Endothelial cell of umbilical vein (primary cell): Measurements from ENCODE around the gene IL10RB. TPM values are rescaled to one million over a fixed set of nuclear protein-coding genes. Genes with fewer than 3 reads are reported as not detected.

ENCODE experiments used
- BruUV-seq: library from RNA; stranded (reverse); fragments of 400-500 nt; replicated peaks from 2 replicates; lab custom pipeline; 2021; lab: Mats Ljungman, UMichigan
- CTCF ChIA-PET: fragments of 300-600, 350-600 bp; sonication (Branson Sonifier 250); formaldehyde crosslinking; loops from one replicate; lab custom pipeline; 2021; ENCODE audit warnings: antibody characterized with exemption, inconsistent platforms; lab: Charles Lee
- POLR2A ChIA-PET: fragments of 300-600, 350-600 bp; sonication (Branson Sonifier 250); formaldehyde crosslinking; loops from one replicate; lab custom pipeline; 2021; ENCODE audit warnings: antibody characterized with exemption, inconsistent platforms; lab: Charles Lee
- DNase-seq: peaks from one replicate; pipeline ENCODE4 v3.0.0-alpha.2; 2011; ENCODE audit warnings: low read depth, low spot score
- FAIRE-seq: peaks from 2 replicates; lab custom pipeline; 2011; peaks lifted over from hg19 to GRCh38; lab: Jason Lieb, UNC
- H2AFZ ChIP-seq: 2 replicates; pipeline ENCODE4 v1.6.0; 2012; ENCODE audit warnings: low read depth, low read length, control low read depth, inconsistent platforms
- H3K27ac ChIP-seq: 2 replicates; pipeline ENCODE4 v1.5.1; 2011; ENCODE audit warnings: low read depth, mild to moderate bottlenecking, control low read depth, low read length, moderate library complexity; ENCODE audit not compliant: insufficient read depth
- H3K27me3 ChIP-seq, 2 experiments: 2 replicates each; pipeline versions ENCODE4 v1.6.0 to v1.6.1; 2011; ENCODE audit warnings: low read length in 2 of 2, mixed read lengths in 1 of 2; ENCODE audit not compliant: control insufficient read depth in 2 of 2, insufficient read depth in 2 of 2
- H3K36me3 ChIP-seq, 2 experiments: 2 replicates in 1 of 2; 3 replicates in 1 of 2; pipeline ENCODE4 v1.5.1; 2011; ENCODE audit warnings: low read length in 2 of 2, mild to moderate bottlenecking in 1 of 2, moderate library complexity in 1 of 2; ENCODE audit not compliant: control insufficient read depth in 2 of 2, insufficient read depth in 2 of 2; ENCODE audit errors: extremely low read depth in 1 of 2
- H3K4me1 ChIP-seq: 3 replicates; pipeline ENCODE4 v1.5.1; 2011; ENCODE audit warnings: mild to moderate bottlenecking, low read length; ENCODE audit not compliant: control insufficient read depth, insufficient read depth; ENCODE audit errors: extremely low read depth
- H3K4me2 ChIP-seq: 2 replicates; pipeline ENCODE4 v1.6.1; 2011; ENCODE audit warnings: low read length, control low read depth, mixed read lengths; ENCODE audit not compliant: insufficient read depth
- H3K4me3 ChIP-seq, 3 experiments: fragments of 200-600 bp in 1 of 3; sonication (generic), shearing (Covaris generic) in 1 of 3; replicated peaks in 1 of 3; 2 replicates each; pipeline ENCODE4 v1.5.1; 2011 to 2016; ENCODE audit warnings: control low read depth in 3 of 3, low read length in 3 of 3, mild to moderate bottlenecking in 2 of 3, inconsistent platforms in 1 of 3, low read depth in 1 of 3, moderate library complexity in 1 of 3; ENCODE audit not compliant: insufficient read depth in 1 of 3
- H3K79me2 ChIP-seq: 2 replicates; pipeline ENCODE4 v1.6.0; 2012; ENCODE audit warnings: low read length, inconsistent platforms; ENCODE audit not compliant: control insufficient read depth, insufficient read depth
- H3K9ac ChIP-seq: replicated peaks from 2 replicates; pipeline ENCODE3; 2011; ENCODE audit warnings: low read length, control low read depth; ENCODE audit not compliant: insufficient read depth; ENCODE audit errors: extremely low read depth
- H3K9me1 ChIP-seq: replicated peaks from 3 replicates; pipeline ENCODE4 v1.6.0; 2011; ENCODE audit warnings: mild to moderate bottlenecking, low read length; ENCODE audit not compliant: control insufficient read depth, insufficient read depth; ENCODE audit errors: extremely low read depth
- H3K9me3 ChIP-seq: replicated peaks from 2 replicates; pipeline ENCODE4 v1.5.1; 2012; ENCODE audit warnings: low read length, inconsistent platforms; ENCODE audit not compliant: control insufficient read depth, insufficient read depth
- H4K20me1 ChIP-seq: replicated peaks from 2 replicates; pipeline ENCODE3; 2011; ENCODE audit warnings: mild to moderate bottlenecking, low read length; ENCODE audit not compliant: control insufficient read depth, insufficient read depth; ENCODE audit errors: extremely low read depth
- CTCF ChIP-seq, 2 donors: IDR thresholded peaks; 1 replicate in 1 of 2; 2 replicates in 1 of 2; pipeline ENCODE4 v1.5.1; 2011; ENCODE audit warnings: low read length in 2 of 2, mild to moderate bottlenecking in 2 of 2, moderate library complexity in 2 of 2, control low read depth in 1 of 2, inconsistent platforms in 1 of 2, low read depth in 1 of 2; ENCODE audit not compliant: insufficient read depth in 1 of 2; ENCODE audit errors: extremely low read depth in 1 of 2
- EZH2 ChIP-seq: IDR thresholded peaks from 2 replicates; pipeline ENCODE4 v1.6.1; 2012; ENCODE audit warnings: borderline replicate concordance, low read depth, mild to moderate bottlenecking, moderate library complexity, low read length, inconsistent platforms; ENCODE audit not compliant: severe bottlenecking
- FOS ChIP-seq: IDR thresholded peaks from 2 replicates; pipeline ENCODE4 v1.6.1; 2011; ENCODE audit warnings: mild to moderate bottlenecking, low read length, moderate library complexity, borderline replicate concordance; ENCODE audit not compliant: insufficient read depth
- GATA2 ChIP-seq: IDR thresholded peaks from 2 replicates; pipeline ENCODE4 v1.7.0; 2011; ENCODE audit warnings: low read depth, mild to moderate bottlenecking, moderate library complexity, mixed read lengths, low read length; ENCODE audit not compliant: insufficient read length, insufficient read depth
- JUN ChIP-seq: IDR thresholded peaks from 2 replicates; pipeline ENCODE4 v1.6.1; 2011; ENCODE audit warnings: borderline replicate concordance, low read depth; ENCODE audit not compliant: insufficient read length, insufficient read depth
- MAX ChIP-seq: IDR thresholded peaks from 2 replicates; pipeline ENCODE4 v1.6.1; 2011; ENCODE audit not compliant: insufficient read depth, insufficient read length
- MYC ChIP-seq: IDR thresholded peaks from one replicate; pipeline ENCODE4 v1.6.1; 2011; ENCODE audit warnings: mild to moderate bottlenecking, low read depth, low read length
- POLR2A ChIP-seq: IDR thresholded peaks from 2 replicates; pipeline ENCODE4 v1.6.1; 2012; ENCODE audit warnings: low read depth, mild to moderate bottlenecking, control low read depth, low read length
- POLR2AphosphoS5 ChIP-seq: IDR thresholded peaks from 2 replicates; pipeline ENCODE4 v1.6.1; 2012; ENCODE audit warnings: low read depth, mild to moderate bottlenecking, control low read depth, low read length, moderate library complexity; ENCODE audit not compliant: insufficient read depth
- dilution Hi-C: fragments of 300-500 bp; cut with MboI; formaldehyde crosslinking; loops from one replicate; pipeline ENCODE4 v1.15.0; 2019; ENCODE audit warnings: low sequenced_read_pairs; ENCODE audit not compliant: extremely low pct_ligation_motif_present
- intact Hi-C: fragments of 100-400 bp; cut with micrococcal nuclease; formaldehyde crosslinking; loops from one replicate; pipeline ENCODE4 v1.10.0; 2022
- polyA plus RNA-seq, 4 experiments: library from polyadenylated mRNA; depleted of rRNA in 3 of 4; stranded (reverse) in 3 of 4; unstranded in 1 of 4; fragments of >200 nt; gene quantifications; 2 replicates each; pipeline versions ENCODE4 v1.2.1 to v1.2.3, GENCODE V29; 2011 to 2012; ENCODE audit warnings: missing spikeins in 1 of 4
- total RNA-seq: library from RNA; stranded (reverse); gene quantifications from 2 replicates; pipeline ENCODE4 v1.2.3, GENCODE V29; 2021

Gene IL10RB
- total and polyA plus RNA-seq, 2 donors (not counting 3 experiments of a cell fraction or from before 2014, with no cell fraction given) = 21.9 to 31.4 TPM

DNA sequence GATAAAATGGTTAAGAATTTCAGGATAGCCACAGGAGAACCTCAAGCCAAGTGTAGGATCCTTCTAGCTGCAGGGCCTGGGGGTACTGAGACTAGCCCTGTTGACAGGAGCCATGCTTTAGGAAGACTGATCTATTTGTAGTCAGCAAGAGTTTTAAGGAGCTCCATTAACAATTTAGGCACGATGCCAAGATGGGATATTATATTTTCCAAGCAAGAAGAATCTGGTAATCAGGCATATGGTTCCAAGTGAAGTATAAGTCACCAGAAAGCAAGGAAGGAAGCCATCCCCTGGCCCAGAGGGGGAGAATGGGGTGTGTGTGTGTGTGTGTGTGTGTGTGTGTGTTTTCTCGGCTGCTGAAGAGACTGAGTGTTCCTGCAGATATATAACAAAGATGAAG, 29.4 kb upstream of the IL10RB start:
- no peak for FAIRE-seq
- no peaks in the 10 kb centered on the region for H3K9me3 ChIP-seq
- no TSS peak for BruUV-seq
- ChIA-PET POLR2A (no interaction called here), CTCF (interaction anchor here (0.8 kb wide), 1 partner anchor 23 kb away, joined by 3 read pairs; no protein-coding TSS in a partner anchor)
- H3K79me2 ChIP-seq = peaks cover 42% of the 10 kb centered on the region
- no peak overlapping the region for H2AFZ ChIP-seq
- DNase-seq = peak; percentile 58
- TF ChIP-seq GATA2 (no peak), EZH2 (no peak)
- peaks cover 29% of the 10 kb centered on the region for H3K4me1 ChIP-seq
- dilution Hi-C loops (no loop called here), intact Hi-C loops (no loop called here)
- H4K20me1 ChIP-seq = no peaks in the 10 kb centered on the region
- no peaks in the 10 kb centered on the region for H3K9me1 ChIP-seq
- no peaks in the 10 kb centered on the region for H3K36me3 ChIP-seq
- H3K27me3 ChIP-seq = no peaks in the 10 kb centered on the region
- no peak overlapping the region for H3K4me2 ChIP-seq
- no peak overlapping the region for H3K9ac ChIP-seq
- H3K27ac ChIP-seq = no peak overlapping the region
- H3K4me3 ChIP-seq = no peak overlapping the region

DNA sequence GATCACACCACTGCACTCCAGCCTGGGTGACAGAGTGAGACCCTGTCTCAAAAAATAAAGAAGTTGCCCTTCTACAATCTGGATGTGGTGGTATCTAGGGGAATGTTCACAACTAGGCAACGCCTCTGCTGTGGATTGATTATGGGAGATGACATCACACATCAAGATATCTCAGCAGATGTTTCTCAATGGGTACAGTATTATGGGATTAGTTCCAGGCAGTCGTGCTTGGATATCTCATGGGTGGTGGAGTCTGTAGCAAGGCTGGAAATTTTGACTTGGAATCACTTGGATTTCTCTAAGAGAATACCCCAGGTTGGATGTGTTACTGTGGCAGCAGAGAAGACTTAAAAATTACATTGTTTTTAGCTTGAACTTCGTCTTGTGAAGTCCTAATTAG, 28.7 kb upstream of the IL10RB start:
- TF ChIP-seq GATA2 = no peak
- TF ChIP-seq JUN = no peak
- no peak for TF ChIP-seq MAX
- TF ChIP-seq FOS = no peak
- TF ChIP-seq EZH2 = no peak
- TF ChIP-seq MYC = no peak
- TF ChIP-seq CTCF (IDR thresholded peaks at IDR 0.05; ENCODE audit: extremely low read depth in 1 of 2, insufficient read depth in 1 of 2, low read depth in 1 of 2, low read length in 2 of 2) = no peak
- TF ChIP-seq POLR2A = no peak
- TF ChIP-seq POLR2AphosphoS5 = no peak
- intact Hi-C loops (no loop called here), dilution Hi-C loops (no loop called here)
- H3K9me1 ChIP-seq = no peaks in the 10 kb centered on the region
- no TSS peak for BruUV-seq
- ChIA-PET POLR2A (no interaction called here), CTCF (interaction anchor here (1.5 to 2.7 kb wide), 3 partner anchors 40 to 208 kb away, joined by 3 to 9 read pairs (median 6); no protein-coding TSS in a partner anchor)
- H4K20me1 ChIP-seq = no peaks in the 10 kb centered on the region
- FAIRE-seq = no peak
- no peak for DNase-seq
- H3K27me3 ChIP-seq = no peaks in the 10 kb centered on the region
- no peaks in the 10 kb centered on the region for H3K36me3 ChIP-seq
- no peak overlapping the region for H3K27ac ChIP-seq
- H3K4me2 ChIP-seq = no peak overlapping the region
- no peak overlapping the region for H2AFZ ChIP-seq
- H3K9ac ChIP-seq = no peak overlapping the region
- H3K4me1 ChIP-seq = peaks cover 22% of the 10 kb centered on the region
- H3K9me3 ChIP-seq = no peaks in the 10 kb centered on the region
- H3K4me3 ChIP-seq = no peak overlapping the region
- H3K79me2 ChIP-seq = peaks cover 36% of the 10 kb centered on the region
